GM13976 (cell line): ENCODE results near the gene COL17A1.

Experiments used
- DNase-seq: peaks from one replicate; pipeline ENCODE4 v3.0.0; 2012; ENCODE audit warnings: low spot score
- in situ Hi-C: fragments of 300-500 bp; cut with MboI; formaldehyde crosslinking; loops from one replicate; pipeline ENCODE4 v1.12.0; 2022; ENCODE audit warnings: low sequenced_read_pairs, mixed read lengths, inconsistent platforms; ENCODE audit not compliant: unreplicated experiment
- TF ChIP-seq, protein P1 (sequence below): IDR thresholded peaks from 2 replicates; pipeline ENCODE4 v1.5.1; 2012; ENCODE audit warnings: borderline replicate concordance, mild to moderate bottlenecking; ENCODE audit not compliant: insufficient read depth; ENCODE audit errors: extremely low read depth, missing control alignments, control extremely low read depth

The COL17A1 gene

DNA sequence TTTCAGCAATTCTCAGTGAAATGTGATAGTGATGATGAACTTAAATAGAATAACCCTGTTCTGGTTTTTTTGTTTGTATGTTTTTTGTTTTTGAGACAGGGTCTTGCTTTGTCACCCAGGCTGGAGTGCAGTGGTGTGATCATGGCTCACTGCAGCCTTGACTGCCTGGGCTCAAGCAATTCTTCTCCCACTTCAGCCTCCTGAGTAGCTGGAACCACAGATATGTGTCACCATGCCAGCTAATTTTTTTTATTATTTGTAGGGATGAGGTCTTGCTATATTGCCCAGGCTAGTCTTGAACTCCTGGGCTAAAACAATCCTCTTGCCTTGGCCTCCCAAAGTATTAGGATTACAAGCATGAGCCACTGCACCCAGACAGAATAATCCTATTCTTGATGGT is 14.3 kb upstream of the COL17A1 start:
- TF ChIP-seq, protein P1, sequence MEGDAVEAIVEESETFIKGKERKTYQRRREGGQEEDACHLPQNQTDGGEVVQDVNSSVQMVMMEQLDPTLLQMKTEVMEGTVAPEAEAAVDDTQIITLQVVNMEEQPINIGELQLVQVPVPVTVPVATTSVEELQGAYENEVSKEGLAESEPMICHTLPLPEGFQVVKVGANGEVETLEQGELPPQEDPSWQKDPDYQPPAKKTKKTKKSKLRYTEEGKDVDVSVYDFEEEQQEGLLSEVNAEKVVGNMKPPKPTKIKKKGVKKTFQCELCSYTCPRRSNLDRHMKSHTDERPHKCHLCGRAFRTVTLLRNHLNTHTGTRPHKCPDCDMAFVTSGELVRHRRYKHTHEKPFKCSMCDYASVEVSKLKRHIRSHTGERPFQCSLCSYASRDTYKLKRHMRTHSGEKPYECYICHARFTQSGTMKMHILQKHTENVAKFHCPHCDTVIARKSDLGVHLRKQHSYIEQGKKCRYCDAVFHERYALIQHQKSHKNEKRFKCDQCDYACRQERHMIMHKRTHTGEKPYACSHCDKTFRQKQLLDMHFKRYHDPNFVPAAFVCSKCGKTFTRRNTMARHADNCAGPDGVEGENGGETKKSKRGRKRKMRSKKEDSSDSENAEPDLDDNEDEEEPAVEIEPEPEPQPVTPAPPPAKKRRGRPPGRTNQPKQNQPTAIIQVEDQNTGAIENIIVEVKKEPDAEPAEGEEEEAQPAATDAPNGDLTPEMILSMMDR, result no peak
- no peak for DNase-seq
- in situ Hi-C loops, result no loop called here

- in situ Hi-C loops, result no loop called here
- TF ChIP-seq, protein P1, result no peak
Measured at GRCh38 chr10:104099269-104099668, 13.6 kb upstream of the COL17A1 start.

GRCh38 chr10:104098358-104098925 is 12.8 kb upstream of the COL17A1 start:
- in situ Hi-C loops, result no loop called here
- no peak for DNase-seq
- TF ChIP-seq, protein P1, result no peak

More at GRCh38 chr10:104099269-104099668, 13.6 kb upstream of the COL17A1 start:
- DNase-seq, result no peak

DNA sequence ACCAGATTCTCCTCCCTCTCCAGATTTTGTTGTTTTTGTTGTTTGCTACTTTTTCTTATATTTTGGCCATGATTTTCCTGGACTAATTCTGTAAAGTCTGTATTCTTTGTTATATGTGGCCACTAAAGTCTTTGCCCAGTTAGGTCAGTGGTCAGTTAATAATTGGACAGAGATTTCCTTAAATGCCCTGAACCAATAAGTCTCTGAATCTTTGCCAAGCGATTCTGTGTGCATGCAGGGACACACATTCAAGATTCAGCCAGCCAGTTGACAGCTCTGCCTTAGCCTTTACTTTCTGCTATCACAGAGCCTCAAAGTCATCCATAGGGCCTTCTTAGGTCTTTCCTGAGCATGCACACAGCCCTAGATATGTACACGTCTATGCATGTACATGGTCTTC is 11.0 kb upstream of the COL17A1 start:
- DNase-seq, result no peak
- in situ Hi-C loops, result no loop called here
- TF ChIP-seq, protein P1, result no peak

- in situ Hi-C loops, result no loop called here
- DNase-seq, result no peak
- TF ChIP-seq, protein P1, result no peak
Measured at GRCh38 chr10:104092749-104093148, 7.1 kb upstream of the COL17A1 start.

DNA sequence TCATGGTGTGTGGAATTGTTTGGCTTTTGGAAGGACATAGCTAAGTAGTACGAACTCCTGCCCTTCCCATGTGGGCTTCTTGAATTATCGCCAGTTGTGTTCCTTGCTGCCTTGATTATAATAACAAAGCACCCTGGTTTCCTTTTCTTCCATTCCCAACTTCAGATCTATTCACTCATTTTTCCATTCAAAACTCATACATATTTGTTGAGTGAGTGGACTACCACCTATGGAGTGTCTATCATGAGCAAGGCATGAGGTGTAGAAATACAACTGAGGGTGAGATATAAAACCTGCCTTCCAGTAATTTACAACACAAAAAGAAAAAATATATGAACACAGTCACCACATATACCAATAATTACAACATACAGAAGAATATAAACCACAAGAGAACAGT is 4.9 kb upstream of the COL17A1 start:
- no peak for DNase-seq
- in situ Hi-C loops, result no loop called here
- TF ChIP-seq, protein P1, result no peak
